D721Med (cell line): ENCODE results near the gene NKX6-2.

ENCODE experiments used
- DNase-seq: peaks from one replicate; pipeline ENCODE4 v3.0.0; 2011; ENCODE audit warnings: low spot score; ENCODE audit not compliant: insufficient read length
- FAIRE-seq: peaks from 2 replicates; lab custom pipeline; 2011; peaks lifted over from hg19 to GRCh38; lab: Jason Lieb, UNC
- CTCF ChIP-seq: IDR thresholded peaks from 2 replicates; pipeline ENCODE4 v1.5.1; 2012; ENCODE audit warnings: mild to moderate bottlenecking, control low read depth; ENCODE audit not compliant: insufficient read depth; ENCODE audit errors: missing control alignments

Gene NKX6-2

DNA sequence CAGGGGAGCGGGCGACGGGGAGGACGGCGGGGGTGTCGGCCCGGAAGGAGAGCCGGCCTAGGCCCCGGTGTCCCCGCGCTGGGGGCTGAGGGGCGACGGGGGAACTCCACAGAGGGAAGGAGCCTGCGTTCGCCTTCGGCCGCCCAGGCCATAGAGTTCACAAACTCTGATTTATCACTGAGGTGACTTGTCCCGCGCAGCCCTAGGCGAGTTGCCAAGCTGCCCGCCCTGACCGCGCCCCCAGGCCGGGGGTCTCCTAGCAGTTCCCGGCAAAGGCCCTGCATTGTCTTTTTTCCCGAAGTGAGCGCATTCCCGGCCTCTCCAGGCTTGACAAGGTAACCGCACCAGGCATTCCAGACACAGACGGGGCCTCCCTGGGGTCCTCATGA lies 2.9 kb upstream of the NKX6-2 start:
- no peak for FAIRE-seq
- no peak for DNase-seq
- no peak for TF ChIP-seq CTCF

GRCh38 chr10:132788180-132788830 lies 2.4 kb upstream of the NKX6-2 start:
- FAIRE-seq (no peak), DNase-seq (no peak)
- no peak for TF ChIP-seq CTCF

- TF ChIP-seq CTCF: no peak
- no peak for FAIRE-seq
Measured at GRCh38 chr10:132787495-132788179, 1.7 kb upstream of the NKX6-2 start.

GRCh38 chr10:132786884-132787494 lies 1.0 kb upstream of the NKX6-2 start:
- TF ChIP-seq CTCF: no peak
- DNase-seq: no peak
- FAIRE-seq: no peak

More at GRCh38 chr10:132787495-132788179, 1.7 kb upstream of the NKX6-2 start:
- no peak for DNase-seq

GRCh38 chr10:132786476-132786883 lies 533 bp upstream of the NKX6-2 start:
- DNase-seq: no peak
- TF ChIP-seq CTCF: no peak
- no peak for FAIRE-seq

- no peak for TF ChIP-seq CTCF
- DNase-seq (no peak), FAIRE-seq (no peak)
Measured at GRCh38 chr10:132784866-132785722, 853 bp downstream of the NKX6-2 start.
